Measurements from ENCODE around the gene APCDD1. TPM values are rescaled to one million over a fixed set of nuclear protein-coding genes. Genes with fewer than 3 reads are reported as not detected.
"Not testable (repeated sequence)": the region's sequence is repeated elsewhere in the genome, so short reads cannot be mapped to it uniquely, and the experiment has no call there.

APCDD1 gene
- total RNA-seq, 2 experiments from 2014 or later: not detected

DNA sequence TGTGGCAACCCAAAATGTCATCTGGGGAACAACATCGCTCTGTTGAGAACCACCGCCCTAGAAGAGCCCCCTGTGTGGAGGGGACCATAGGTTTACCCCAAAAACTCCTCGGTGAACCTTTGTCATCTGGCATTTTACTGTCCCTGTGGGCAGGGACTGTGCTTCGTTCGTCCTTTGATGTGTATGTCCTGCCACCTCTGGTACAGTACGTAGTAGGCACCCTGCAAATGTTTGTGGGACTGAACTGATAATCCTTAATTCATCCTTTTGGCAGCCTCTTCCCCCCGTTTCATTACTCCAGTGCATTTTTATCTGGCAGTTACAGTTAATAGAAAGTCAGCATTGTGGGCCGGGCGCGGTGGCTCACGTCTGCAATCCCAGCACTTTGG lies 72.1 kb downstream of the APCDD1 start:
- Mint-ChIP-seq H3K4me1 (ENCODE audit: low read depth) (peaks cover 49% of the 10 kb centered on the region), H3K27ac (peak overlapping the region; percentile 83), H3K36me3 (ENCODE audit: low read depth) (peaks cover 3% of the 10 kb centered on the region), H3K4me3 (peak overlapping the region; percentile 86), H3K27me3 (ENCODE audit: low read depth) (no peaks in the 10 kb centered on the region), H3K9me3 (no peaks in the 10 kb centered on the region)
- intact Hi-C loops (cut with micrococcal nuclease): loop anchor here (2.0 to 10.0 kb wide), 7 partner anchors 260 to 1912 kb away; partner anchors contain the start of genes IMPA2, NDUFV2 and PPP4R1
- DNase-seq: no peak
- CTCF ChIA-PET: interaction anchor here (1.2 kb wide), 1 partner anchor 33 kb away, joined by 3 read pairs; no protein-coding TSS in a partner anchor

DNA sequence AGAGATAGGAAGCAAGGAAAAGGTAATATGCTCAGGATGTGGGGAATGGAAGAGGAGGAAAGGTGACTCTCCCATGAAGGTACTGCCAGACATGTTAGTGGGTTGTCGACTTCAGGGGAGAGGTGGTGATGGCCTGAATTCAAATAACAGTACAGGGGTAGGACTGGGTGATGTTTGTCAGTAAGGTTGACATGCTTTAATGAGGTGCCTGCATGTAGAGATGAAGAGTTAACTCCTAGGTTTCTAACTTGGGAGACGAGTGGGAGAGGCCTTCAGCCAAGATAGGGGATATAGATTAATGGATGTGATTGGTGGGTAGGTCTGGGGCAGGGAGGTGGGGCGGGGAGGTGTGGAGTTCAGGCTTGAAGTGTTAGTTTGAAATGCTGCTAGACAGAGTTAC lies 74.0 kb downstream of the APCDD1 start:
- H3K9me3 Mint-ChIP-seq: no peaks in the 10 kb centered on the region
- H3K27me3 Mint-ChIP-seq (ENCODE audit: low read depth): no peaks in the 10 kb centered on the region
- CTCF ChIA-PET: no interaction called here
- DNase-seq: no peak
- H3K36me3 Mint-ChIP-seq (ENCODE audit: low read depth): peaks cover 5% of the 10 kb centered on the region
- H3K4me1 Mint-ChIP-seq (ENCODE audit: low read depth): peaks cover 49% of the 10 kb centered on the region
- no peak overlapping the region for H3K27ac Mint-ChIP-seq
- H3K4me3 Mint-ChIP-seq: no peak overlapping the region
- intact Hi-C loops (cut with micrococcal nuclease): loop anchor here (5.0 to 10.0 kb wide), 5 partner anchors 494 to 1914 kb away; partner anchors contain the start of genes NDUFV2 and PPP4R1

DNA sequence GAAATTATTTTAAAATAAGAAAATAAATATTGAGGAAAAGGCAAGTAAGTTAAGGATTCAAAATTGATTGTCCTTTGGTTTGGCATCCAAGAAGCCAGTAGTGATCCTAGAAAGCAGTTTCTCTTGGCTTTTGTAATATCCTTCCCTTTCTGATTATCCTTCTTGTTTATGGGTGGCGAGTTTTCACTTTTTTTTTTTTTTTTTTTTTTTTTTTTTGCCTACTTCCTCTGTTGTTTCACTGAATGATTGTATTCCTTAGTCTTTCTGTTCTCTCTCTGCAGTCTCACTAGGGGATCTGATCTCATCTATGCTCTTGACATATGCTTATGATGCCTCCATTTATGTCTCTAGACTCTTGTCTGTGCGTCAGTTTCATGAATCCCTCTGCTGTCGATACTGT lies 75.6 kb downstream of the APCDD1 start:
- Mint-ChIP-seq H3K27me3 (ENCODE audit: low read depth) (no peaks in the 10 kb centered on the region), H3K9me3 (no peaks in the 10 kb centered on the region), H3K27ac (peak overlapping the region; percentile 87), H3K4me1 (ENCODE audit: low read depth) (peaks cover 43% of the 10 kb centered on the region), H3K4me3 (peak overlapping the region; percentile 38), H3K36me3 (ENCODE audit: low read depth) (peaks cover 9% of the 10 kb centered on the region)
- no peak for DNase-seq
- intact Hi-C loops (cut with micrococcal nuclease): loop anchor here (2.0 kb wide), 1 partner anchor 1321 kb away; the partner anchor contains the start of gene CHMP1B
- CTCF ChIA-PET: interaction anchor here (0.9 kb wide), 1 partner anchor 13 kb away, joined by 5 read pairs; no protein-coding TSS in a partner anchor

DNA sequence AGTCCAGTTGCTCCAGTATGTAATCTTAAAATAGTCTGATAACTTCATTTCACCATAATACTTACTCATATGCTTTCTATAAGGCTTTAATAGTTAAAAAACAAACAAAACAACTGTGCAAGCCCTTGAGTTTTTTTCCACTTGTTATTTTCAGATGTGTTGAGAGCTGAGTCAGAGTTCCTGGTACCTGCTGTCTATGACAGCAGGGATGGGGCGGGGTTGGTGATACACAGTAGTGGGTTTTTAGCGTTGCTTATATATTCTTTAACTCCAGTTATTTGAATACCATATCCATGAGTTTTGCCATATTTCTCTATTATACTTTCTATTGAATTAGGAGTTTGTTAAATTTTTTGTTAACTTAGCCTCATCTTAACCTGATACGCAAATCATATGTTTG lies 76.4 kb downstream of the APCDD1 start:
- H3K4me3 Mint-ChIP-seq: peak overlapping the region; percentile 11
- H3K9me3 Mint-ChIP-seq: no peaks in the 10 kb centered on the region
- H3K27me3 Mint-ChIP-seq (ENCODE audit: low read depth): no peaks in the 10 kb centered on the region
- peak; percentile 62 for DNase-seq
- H3K4me1 Mint-ChIP-seq (ENCODE audit: low read depth): peaks cover 37% of the 10 kb centered on the region
- peaks cover 9% of the 10 kb centered on the region for H3K36me3 Mint-ChIP-seq (ENCODE audit: low read depth)
- intact Hi-C loops (cut with micrococcal nuclease): loop anchor here (2.0 kb wide), 1 partner anchor 1320 kb away; the partner anchor contains the start of gene CHMP1B
- CTCF ChIA-PET: interaction anchor here (0.9 kb wide), 1 partner anchor 12 kb away, joined by 5 read pairs; no protein-coding TSS in a partner anchor
- H3K27ac Mint-ChIP-seq: peak overlapping the region; percentile 87

DNA sequence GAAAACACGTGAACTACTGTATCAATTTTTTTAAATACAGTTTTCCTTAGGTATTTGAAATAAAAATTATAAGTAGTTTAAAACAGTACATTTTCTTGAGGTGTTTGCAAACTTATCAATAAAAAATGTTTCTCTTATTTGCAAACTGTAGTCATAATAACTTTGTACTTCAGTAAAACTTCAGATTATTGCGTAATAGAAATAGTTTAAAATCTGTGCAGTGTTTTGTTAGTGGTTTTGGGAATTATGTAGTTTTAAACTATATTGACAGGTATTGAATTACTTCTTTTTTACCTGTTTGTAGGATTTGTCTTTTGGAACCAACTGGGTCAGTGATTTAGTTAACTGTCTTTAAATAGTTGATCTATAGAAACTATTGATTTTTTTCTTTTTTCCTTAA lies 78.7 kb downstream of the APCDD1 start:
- peaks cover 34% of the 10 kb centered on the region for H3K4me1 Mint-ChIP-seq (ENCODE audit: low read depth)
- H3K9me3 Mint-ChIP-seq: no peaks in the 10 kb centered on the region
- no peak overlapping the region for H3K4me3 Mint-ChIP-seq
- H3K27me3 Mint-ChIP-seq (ENCODE audit: low read depth): no peaks in the 10 kb centered on the region
- DNase-seq: no peak
- CTCF ChIA-PET: interaction anchor here (1.0 kb wide), 1 partner anchor 621 kb away, joined by 3 read pairs; no protein-coding TSS in a partner anchor
- intact Hi-C loops (cut with micrococcal nuclease): no loop called here
- peaks cover 9% of the 10 kb centered on the region for H3K36me3 Mint-ChIP-seq (ENCODE audit: low read depth)
- H3K27ac Mint-ChIP-seq: no peak overlapping the region

DNA sequence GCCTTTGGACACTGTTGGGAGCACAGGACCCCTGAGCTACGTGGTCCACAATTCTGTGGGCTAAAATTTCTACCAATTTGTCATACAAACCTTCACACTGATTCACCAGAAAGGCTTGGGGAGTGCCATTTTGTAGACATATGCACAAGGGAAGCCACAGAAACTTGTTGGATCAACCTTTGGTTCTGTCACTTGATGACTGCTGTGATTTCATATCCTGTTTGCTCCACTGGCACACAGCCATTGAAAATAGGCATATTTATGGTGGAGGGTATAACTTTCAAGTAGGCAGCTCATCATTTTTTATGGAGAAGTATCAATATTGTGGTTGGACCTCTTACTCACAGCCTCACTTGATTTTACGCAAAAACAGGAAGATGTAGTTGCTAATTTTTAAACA lies 81.8 kb downstream of the APCDD1 start:
- H3K4me1 Mint-ChIP-seq (ENCODE audit: low read depth): peaks cover 15% of the 10 kb centered on the region
- intact Hi-C loops (cut with micrococcal nuclease): no loop called here
- DNase-seq: no peak
- no peak overlapping the region for H3K27ac Mint-ChIP-seq
- H3K4me3 Mint-ChIP-seq: no peak overlapping the region
- CTCF ChIA-PET: no interaction called here
- peaks cover 23% of the 10 kb centered on the region for H3K36me3 Mint-ChIP-seq (ENCODE audit: low read depth)
- no peaks in the 10 kb centered on the region for H3K9me3 Mint-ChIP-seq
- no peaks in the 10 kb centered on the region for H3K27me3 Mint-ChIP-seq (ENCODE audit: low read depth)

DNA sequence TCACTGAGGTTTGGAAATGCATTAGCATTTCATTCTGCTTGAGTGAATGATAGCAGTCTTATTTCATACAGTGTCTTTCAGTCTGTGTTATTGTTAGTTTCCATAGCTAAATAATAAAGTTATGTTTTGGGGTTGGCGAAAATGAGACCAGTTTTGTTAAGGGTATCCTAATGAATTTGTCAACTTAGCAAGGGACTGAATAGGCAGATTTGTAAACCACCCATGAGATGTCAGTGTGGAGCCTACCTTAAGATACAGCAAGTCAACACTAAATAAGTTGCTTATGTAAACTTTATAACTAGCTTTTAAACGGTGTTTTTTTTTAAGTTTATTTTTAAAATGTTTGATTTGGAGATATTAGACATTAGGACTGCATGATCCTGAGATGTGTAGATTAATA lies 83.3 kb downstream of the APCDD1 start:
- CTCF ChIA-PET: no interaction called here
- H3K36me3 Mint-ChIP-seq (ENCODE audit: low read depth): peaks cover 28% of the 10 kb centered on the region

DNA sequence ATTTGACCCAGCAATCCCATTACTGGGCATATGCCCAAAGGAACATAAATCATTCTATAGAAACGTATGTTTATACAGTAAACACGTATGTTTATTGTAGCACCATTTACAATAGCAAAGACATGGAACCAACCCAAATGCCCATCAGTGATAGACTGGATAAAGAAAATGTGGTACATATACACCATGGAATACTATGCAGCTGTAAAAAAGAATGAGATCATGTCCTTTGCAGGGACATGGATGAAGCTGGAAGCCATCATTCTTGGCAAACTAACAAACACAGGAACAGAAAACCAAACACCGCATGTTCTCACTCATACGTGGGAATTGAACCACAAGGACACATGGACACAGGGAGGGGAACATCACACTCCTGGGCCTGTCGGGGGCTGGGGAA lies 84.7 kb downstream of the APCDD1 start:
- intact Hi-C loops (cut with micrococcal nuclease); DNase-seq; H3K9me3 Mint-ChIP-seq; H3K27me3 Mint-ChIP-seq (ENCODE audit: low read depth); H3K27ac Mint-ChIP-seq; H3K4me3 Mint-ChIP-seq; CTCF ChIA-PET: not testable (repeated sequence)
- peaks cover 15% of the 10 kb centered on the region for H3K4me1 Mint-ChIP-seq (ENCODE audit: low read depth)
- H3K36me3 Mint-ChIP-seq (ENCODE audit: low read depth): peaks cover 35% of the 10 kb centered on the region

More for the DNA sequence above, 83.3 kb downstream of the APCDD1 start:
- Mint-ChIP-seq H3K4me3 (no peak overlapping the region), H3K9me3 (no peaks in the 10 kb centered on the region), H3K27ac (no peak overlapping the region), H3K4me1 (ENCODE audit: low read depth) (peaks cover 15% of the 10 kb centered on the region), H3K27me3 (ENCODE audit: low read depth) (no peaks in the 10 kb centered on the region)
- intact Hi-C loops (cut with micrococcal nuclease): no loop called here
- DNase-seq: no peak

Other genes with a start within 250 kb of the APCDD1 start
- 10 to 100 TPM; 20.2 to 21.0 TPM for gene NAPG, start 71.4 kb downstream of the APCDD1 start, total RNA-seq